SH-SY5Y (cell line): ENCODE results near the gene TMEM200C.

ENCODE experiments used
- GATA2 ChIP-seq: IDR thresholded peaks from 2 replicates; pipeline ENCODE4 v1.6.1; 2011; ENCODE audit warnings: mild to moderate bottlenecking, low read depth, low read length
- GATA3 ChIP-seq: IDR thresholded peaks from 2 replicates; pipeline ENCODE4 v1.6.1; 2011; ENCODE audit warnings: low read depth, mild to moderate bottlenecking, low read length, moderate library complexity

The TMEM200C gene

GRCh38 chr18:5895299-5895875, at the start of gene TMEM200C:
Gene TMEM200C (minus strand): TSS chr18:5895522. CDS start chr18:5892063, 3,459 bp downstream.
- no peak for TF ChIP-seq GATA3
- no peak for TF ChIP-seq GATA2

- no peak for TF ChIP-seq GATA3
- TF ChIP-seq GATA2 = no peak
These were observed 49.1 kb upstream of the TMEM200C start for GRCh38 chr18:5944448-5944847.

- TF ChIP-seq GATA2 (no peak), GATA3 (no peak)
These were observed 48.2 kb upstream of the TMEM200C start for GRCh38 chr18:5943514-5943913.

GRCh38 chr18:5942591-5942990, 47.3 kb upstream of the TMEM200C start:
- TF ChIP-seq GATA3 = no peak
- no peak for TF ChIP-seq GATA2

- no peak for TF ChIP-seq GATA2
- no peak for TF ChIP-seq GATA3
These were observed 46.6 kb upstream of the TMEM200C start for GRCh38 chr18:5941890-5942289.

- no peak for TF ChIP-seq GATA3
- no peak for TF ChIP-seq GATA2
These were observed 44.7 kb upstream of the TMEM200C start for GRCh38 chr18:5939801-5940667.

GRCh38 chr18:5937795-5938194, 42.5 kb upstream of the TMEM200C start:
- TF ChIP-seq GATA2 (no peak), GATA3 (no peak)

GRCh38 chr18:5937121-5937520, 41.8 kb upstream of the TMEM200C start:
- TF ChIP-seq GATA2 (no peak), GATA3 (no peak)

- TF ChIP-seq GATA3 (no peak), GATA2 (no peak)
These were observed 35.5 kb upstream of the TMEM200C start for GRCh38 chr18:5930789-5931188.

GRCh38 chr18:5918205-5918858, 23.0 kb upstream of the TMEM200C start:
- no peak for TF ChIP-seq GATA3
- no peak for TF ChIP-seq GATA2

- TF ChIP-seq GATA3 (no peak), GATA2 (no peak)
These were observed 19.6 kb upstream of the TMEM200C start for GRCh38 chr18:5914951-5915350.

GRCh38 chr18:5914016-5914415, 18.7 kb upstream of the TMEM200C start:
- no peak for TF ChIP-seq GATA3
- TF ChIP-seq GATA2 = no peak

GRCh38 chr18:5912566-5912965, 17.2 kb upstream of the TMEM200C start:
- no peak for TF ChIP-seq GATA3
- TF ChIP-seq GATA2 = no peak

GRCh38 chr18:5909125-5909524, 13.8 kb upstream of the TMEM200C start:
- TF ChIP-seq GATA3 (no peak), GATA2 (no peak)

- TF ChIP-seq GATA3 = no peak
- no peak for TF ChIP-seq GATA2
These were observed 8.1 kb upstream of the TMEM200C start for GRCh38 chr18:5903386-5903785.

GRCh38 chr18:5900262-5900661, 4.9 kb upstream of the TMEM200C start:
- TF ChIP-seq GATA3 (no peak), GATA2 (no peak)

- TF ChIP-seq GATA3 = no peak
- no peak for TF ChIP-seq GATA2
These were observed 4.5 kb upstream of the TMEM200C start for GRCh38 chr18:5899835-5900234.
